OCI-LY3 (cell line): ENCODE results near the gene MINDY3.

Experiments
- H2AFZ ChIP-seq: fragments of 200-600, 300-600 bp; shearing (Covaris generic); 2 replicates; pipeline ENCODE4 v1.6.0; 2014; ENCODE audit warnings: antibody characterized with exemption, low read depth, low read length
- H3K27ac ChIP-seq: fragments of 200-600, 300-600 bp; sonication (generic); 2 replicates; pipeline ENCODE4 v1.5.1; 2014; ENCODE audit warnings: mild to moderate bottlenecking, low read length, moderate library complexity, mixed read lengths
- H3K27me3 ChIP-seq: fragments of 200-600, 300-600 bp; sonication (generic); 2 replicates; pipeline ENCODE4 v1.6.1; 2014; ENCODE audit warnings: low read depth, low read length, mixed read lengths
- H3K36me3 ChIP-seq: fragments of 200-600, 300-600 bp; sonication (generic); replicated peaks from 2 replicates; pipeline ENCODE3; 2014; ENCODE audit warnings: low read depth, low read length, mixed read lengths
- H3K4me1 ChIP-seq: fragments of 300-600, 200-600 bp; sonication (generic); 2 replicates; pipeline ENCODE4 v1.6.1; 2014; ENCODE audit warnings: low read length, mixed read lengths
- H3K4me2 ChIP-seq: fragments of 200-600, 300-600 bp; sonication (generic); 2 replicates; pipeline ENCODE4 v1.6.1; 2014; ENCODE audit warnings: low read length, mixed read lengths
- H3K4me3 ChIP-seq: fragments of 300-600, 200-600 bp; sonication (generic); 2 replicates; pipeline ENCODE4 v1.5.1; 2014; ENCODE audit warnings: antibody characterized with exemption, mild to moderate bottlenecking, low read length, moderate library complexity
- H3K79me2 ChIP-seq: fragments of 300-600, 200-600 bp; shearing (Covaris generic); 2 replicates; pipeline ENCODE4 v1.6.1; 2014; ENCODE audit warnings: mild to moderate bottlenecking, low read length, mixed read lengths
- H3K9ac ChIP-seq: fragments of 300-600, 200-600 bp; shearing (Covaris generic); 2 replicates; pipeline ENCODE4 v1.6.0; 2014; ENCODE audit warnings: mild to moderate bottlenecking, low read length, moderate library complexity
- H3K9me3 ChIP-seq: fragments of 200-600, 300-600 bp; shearing (Covaris generic); 2 replicates; pipeline ENCODE4 v1.6.1; 2014; ENCODE audit warnings: low read length, mixed read lengths; ENCODE audit not compliant: insufficient read depth
- H4K20me1 ChIP-seq: fragments of 200-600, 300-600 bp; sonication (generic); 2 replicates; pipeline ENCODE4 v1.6.1; 2016; ENCODE audit warnings: low read length, mixed read lengths; ENCODE audit not compliant: insufficient read depth
- CTCF ChIP-seq: fragments of 200-600, 300-600 bp; sonication (generic); IDR thresholded peaks from 2 replicates; pipeline ENCODE4 v1.5.1; 2014; ENCODE audit warnings: antibody characterized with exemption, low read length, low read depth
- EZH2phosphoT487 ChIP-seq: fragments of 200-600 bp; shearing (Covaris generic); IDR thresholded peaks from 2 replicates; pipeline ENCODE4 v1.6.1; 2018; ENCODE audit warnings: antibody characterized with exemption, mixed run types, low read depth

Gene MINDY3

DNA sequence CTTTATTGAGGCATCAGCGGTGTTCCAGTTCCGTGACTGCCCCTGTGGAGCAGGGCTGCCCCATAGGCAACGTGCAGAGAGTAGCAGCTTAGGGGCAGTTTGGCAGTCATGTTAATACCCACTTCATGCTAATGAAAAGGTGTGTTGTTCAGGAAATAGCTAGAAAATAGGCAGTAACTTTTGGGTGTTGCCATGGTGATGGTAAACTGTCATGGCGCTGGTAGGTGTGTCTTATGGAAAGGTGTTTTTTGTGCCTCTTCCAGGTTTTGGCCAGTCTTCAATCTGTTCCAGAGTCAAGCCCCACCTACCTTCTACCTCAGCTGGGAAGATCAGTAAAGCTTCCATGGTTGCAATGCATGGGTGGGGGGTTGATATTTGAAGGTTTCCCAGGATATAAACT is 36.3 kb upstream of the MINDY3 start:
- no peak overlapping the region for H3K27ac ChIP-seq
- H3K9me3 ChIP-seq: no peaks in the 10 kb centered on the region
- no peaks in the 10 kb centered on the region for H3K4me1 ChIP-seq
- H4K20me1 ChIP-seq: no peaks in the 10 kb centered on the region
- no peak overlapping the region for H3K9ac ChIP-seq
- H3K4me3 ChIP-seq: no peak overlapping the region
- no peaks in the 10 kb centered on the region for H3K27me3 ChIP-seq
- H2AFZ ChIP-seq: no peak overlapping the region
- H3K36me3 ChIP-seq: no peaks in the 10 kb centered on the region
- H3K4me2 ChIP-seq: no peak overlapping the region
- TF ChIP-seq CTCF (no peak), EZH2phosphoT487 (no peak)
- H3K79me2 ChIP-seq: no peaks in the 10 kb centered on the region

DNA sequence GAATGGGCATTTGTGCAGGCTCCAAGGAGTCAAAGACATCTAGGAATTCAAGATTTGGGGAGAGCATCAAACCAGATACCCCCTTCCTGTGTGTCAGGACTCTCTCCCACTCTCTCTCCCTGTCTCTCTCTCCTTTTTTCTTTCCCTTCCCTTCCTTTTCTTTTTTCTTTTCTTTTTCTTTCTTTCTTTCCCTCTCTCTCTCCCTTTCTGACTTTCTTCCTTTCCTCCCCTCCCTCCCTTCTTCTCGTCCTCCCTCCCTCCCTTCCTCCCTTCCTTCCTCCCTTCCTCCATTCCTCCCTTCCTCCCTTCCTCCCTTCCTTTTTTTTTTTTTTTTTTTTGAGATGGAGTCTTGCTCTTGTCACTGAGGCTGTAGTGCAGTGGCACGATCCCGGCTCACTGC is 24.1 kb upstream of the MINDY3 start:
- Histone ChIP-seq H2AFZ (no peak overlapping the region), H3K4me1 (no peaks in the 10 kb centered on the region), H3K4me2 (no peak overlapping the region), H3K27ac (no peak overlapping the region), H4K20me1 (no peaks in the 10 kb centered on the region), H3K27me3 (peaks cover 8% of the 10 kb centered on the region; the same call in 1 of the 2 replicates), H3K9me3 (no peaks in the 10 kb centered on the region), H3K4me3 (no peak overlapping the region), H3K36me3 (no peaks in the 10 kb centered on the region), H3K79me2 (no peaks in the 10 kb centered on the region), H3K9ac (no peak overlapping the region)
- TF ChIP-seq EZH2phosphoT487: no peak

DNA sequence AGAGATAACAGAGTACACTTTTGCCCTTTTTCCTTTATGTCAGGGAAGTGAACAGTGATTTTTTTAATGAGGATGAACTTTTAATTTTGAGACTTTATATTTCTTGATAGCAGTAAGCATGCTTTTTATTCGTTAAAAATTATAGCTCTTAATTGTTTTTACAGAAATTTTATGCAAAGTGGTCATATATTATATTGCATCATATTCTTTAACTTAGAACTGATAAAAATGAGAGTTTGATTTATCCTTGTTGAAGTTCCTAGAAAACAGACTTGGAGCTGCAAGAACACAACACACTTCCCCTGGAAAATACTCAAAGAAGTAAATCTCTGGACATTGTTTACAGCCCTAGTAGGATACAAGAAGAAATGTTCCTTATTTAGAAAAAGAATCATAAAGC is 21.2 kb upstream of the MINDY3 start:
- Histone ChIP-seq H3K4me1 (no peaks in the 10 kb centered on the region), H3K9ac (no peak overlapping the region), H3K79me2 (no peaks in the 10 kb centered on the region), H3K4me3 (no peak overlapping the region), H3K27me3 (peaks cover 8% of the 10 kb centered on the region; the same call in 1 of the 2 replicates), H4K20me1 (no peaks in the 10 kb centered on the region), H2AFZ (no peak overlapping the region), H3K4me2 (no peak overlapping the region), H3K27ac (no peak overlapping the region), H3K36me3 (no peaks in the 10 kb centered on the region), H3K9me3 (no peaks in the 10 kb centered on the region)
- TF ChIP-seq CTCF (no peak), EZH2phosphoT487 (no peak)

DNA sequence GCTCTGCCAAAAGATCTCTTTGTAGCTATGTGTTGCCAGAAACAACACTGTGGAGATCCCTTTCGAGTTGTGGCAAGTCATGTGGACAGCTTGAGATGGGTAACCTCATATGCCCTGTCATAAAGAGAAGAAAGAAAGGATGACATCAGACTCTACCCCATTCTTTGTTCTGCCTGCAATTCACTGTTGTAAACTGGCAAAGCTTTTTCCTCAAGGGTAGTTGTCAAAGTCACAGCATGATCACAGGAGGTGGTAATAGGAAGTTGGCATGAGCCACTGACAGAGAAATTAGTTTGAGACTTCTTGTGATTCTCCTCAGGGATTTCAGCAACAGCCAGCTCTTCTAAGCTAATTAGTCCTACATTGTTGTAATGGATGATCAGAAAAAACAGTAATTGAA is 19.4 kb upstream of the MINDY3 start:
- Histone ChIP-seq H4K20me1 (no peaks in the 10 kb centered on the region), H3K9ac (no peak overlapping the region), H3K36me3 (no peaks in the 10 kb centered on the region), H3K9me3 (no peaks in the 10 kb centered on the region), H3K27ac (no peak overlapping the region), H3K27me3 (peaks cover 8% of the 10 kb centered on the region; the same call in 1 of the 2 replicates), H3K4me2 (peak overlapping the region; percentile 6; the same call in 1 of the 2 replicates), H3K79me2 (no peaks in the 10 kb centered on the region), H3K4me1 (no peaks in the 10 kb centered on the region), H2AFZ (no peak overlapping the region), H3K4me3 (no peak overlapping the region)
- no peak for TF ChIP-seq CTCF
- TF ChIP-seq EZH2phosphoT487: no peak

- H4K20me1 ChIP-seq: no peaks in the 10 kb centered on the region
- no peak overlapping the region for H2AFZ ChIP-seq
- no peaks in the 10 kb centered on the region for H3K79me2 ChIP-seq
- H3K27me3 ChIP-seq: peaks cover 8% of the 10 kb centered on the region; the same call in 1 of the 2 replicates
- no peak overlapping the region for H3K4me3 ChIP-seq
- no peaks in the 10 kb centered on the region for H3K4me1 ChIP-seq
- TF ChIP-seq CTCF (peak; percentile 58), EZH2phosphoT487 (no peak)
- no peaks in the 10 kb centered on the region for H3K9me3 ChIP-seq
- no peaks in the 10 kb centered on the region for H3K36me3 ChIP-seq
- no peak overlapping the region for H3K27ac ChIP-seq
- no peak overlapping the region for H3K9ac ChIP-seq
- no peak overlapping the region for H3K4me2 ChIP-seq
Measured at GRCh38 chr10:15879058-15879457, 18.8 kb upstream of the MINDY3 start.
